Osteocyte (in vitro differentiated cells): ENCODE results near the gene SYS1. TPM values are rescaled to one million over a fixed set of nuclear protein-coding genes. Genes with fewer than 3 reads are reported as not detected.

ENCODE experiments used
- DNase-seq: peaks from one replicate; pipeline ENCODE4 v3.0.0; 2021; ENCODE audit warnings: mixed read lengths; ENCODE audit not compliant: unreplicated experiment; ENCODE audit errors: extremely low spot score
- H3K27ac Mint-ChIP-seq: one replicate; pipeline ENCODE4 v1.8.0; 2021; ENCODE audit warnings: mild to moderate bottlenecking, mixed read lengths; ENCODE audit not compliant: unreplicated experiment
- H3K27me3 Mint-ChIP-seq: one replicate; pipeline ENCODE4 v1.8.0; 2021; ENCODE audit warnings: mixed read lengths; ENCODE audit not compliant: unreplicated experiment
- H3K36me3 Mint-ChIP-seq: one replicate; pipeline ENCODE4 v1.8.0; 2021; ENCODE audit warnings: mixed read lengths; ENCODE audit not compliant: unreplicated experiment
- H3K4me1 Mint-ChIP-seq: one replicate; pipeline ENCODE4 v1.8.0; 2021; ENCODE audit warnings: mixed read lengths; ENCODE audit not compliant: unreplicated experiment
- H3K4me3 Mint-ChIP-seq: one replicate; pipeline ENCODE4 v1.8.0; 2021; ENCODE audit warnings: mild to moderate bottlenecking, moderate library complexity, mixed read lengths; ENCODE audit not compliant: unreplicated experiment
- H3K9me3 Mint-ChIP-seq: one replicate; pipeline ENCODE4 v1.8.0; 2021; ENCODE audit warnings: mixed read lengths; ENCODE audit not compliant: unreplicated experiment
- total RNA-seq: library from RNA; stranded (reverse); gene quantifications from 2 replicates; pipeline ENCODE4 v1.2.1, GENCODE V29; 2021
- TF ChIP-seq, protein P1 (sequence below): fragments of 200-600 bp; sonication (generic); IDR thresholded peaks from 2 replicates; pipeline ENCODE4 v1.5.0; 2021; ENCODE audit warnings: antibody characterized with exemption, mild to moderate bottlenecking, moderate library complexity

The SYS1 gene
- total RNA-seq, 1 donor from 2014 or later, result 23.7 TPM

DNA sequence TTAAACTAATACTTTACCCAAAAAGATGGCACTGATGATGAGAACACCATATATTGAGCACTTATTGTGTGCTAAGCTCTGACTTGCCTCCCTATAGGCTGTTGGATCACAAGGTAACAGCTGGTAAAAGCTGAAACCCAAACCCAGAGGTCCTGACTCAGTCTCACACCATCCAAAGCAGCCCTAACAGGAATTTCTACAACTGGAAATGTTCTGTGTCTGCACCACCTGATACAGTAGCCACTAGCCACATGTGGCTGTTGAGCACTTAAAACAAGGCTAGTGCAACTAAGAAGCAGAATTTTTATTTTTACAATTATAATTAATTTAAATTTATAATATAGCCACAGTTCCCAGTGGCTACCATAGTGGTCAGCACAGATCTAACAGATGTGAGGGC, 39.2 kb upstream of the SYS1 start:
- DNase-seq, result no peak
- Mint-ChIP-seq H3K27me3 (no peaks in the 10 kb centered on the region), H3K27ac (no peak overlapping the region), H3K9me3 (no peaks in the 10 kb centered on the region), H3K4me3 (no peak overlapping the region), H3K36me3 (peaks cover 4% of the 10 kb centered on the region), H3K4me1 (peaks cover 4% of the 10 kb centered on the region)
- TF ChIP-seq, protein P1, sequence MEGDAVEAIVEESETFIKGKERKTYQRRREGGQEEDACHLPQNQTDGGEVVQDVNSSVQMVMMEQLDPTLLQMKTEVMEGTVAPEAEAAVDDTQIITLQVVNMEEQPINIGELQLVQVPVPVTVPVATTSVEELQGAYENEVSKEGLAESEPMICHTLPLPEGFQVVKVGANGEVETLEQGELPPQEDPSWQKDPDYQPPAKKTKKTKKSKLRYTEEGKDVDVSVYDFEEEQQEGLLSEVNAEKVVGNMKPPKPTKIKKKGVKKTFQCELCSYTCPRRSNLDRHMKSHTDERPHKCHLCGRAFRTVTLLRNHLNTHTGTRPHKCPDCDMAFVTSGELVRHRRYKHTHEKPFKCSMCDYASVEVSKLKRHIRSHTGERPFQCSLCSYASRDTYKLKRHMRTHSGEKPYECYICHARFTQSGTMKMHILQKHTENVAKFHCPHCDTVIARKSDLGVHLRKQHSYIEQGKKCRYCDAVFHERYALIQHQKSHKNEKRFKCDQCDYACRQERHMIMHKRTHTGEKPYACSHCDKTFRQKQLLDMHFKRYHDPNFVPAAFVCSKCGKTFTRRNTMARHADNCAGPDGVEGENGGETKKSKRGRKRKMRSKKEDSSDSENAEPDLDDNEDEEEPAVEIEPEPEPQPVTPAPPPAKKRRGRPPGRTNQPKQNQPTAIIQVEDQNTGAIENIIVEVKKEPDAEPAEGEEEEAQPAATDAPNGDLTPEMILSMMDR, result no peak

DNA sequence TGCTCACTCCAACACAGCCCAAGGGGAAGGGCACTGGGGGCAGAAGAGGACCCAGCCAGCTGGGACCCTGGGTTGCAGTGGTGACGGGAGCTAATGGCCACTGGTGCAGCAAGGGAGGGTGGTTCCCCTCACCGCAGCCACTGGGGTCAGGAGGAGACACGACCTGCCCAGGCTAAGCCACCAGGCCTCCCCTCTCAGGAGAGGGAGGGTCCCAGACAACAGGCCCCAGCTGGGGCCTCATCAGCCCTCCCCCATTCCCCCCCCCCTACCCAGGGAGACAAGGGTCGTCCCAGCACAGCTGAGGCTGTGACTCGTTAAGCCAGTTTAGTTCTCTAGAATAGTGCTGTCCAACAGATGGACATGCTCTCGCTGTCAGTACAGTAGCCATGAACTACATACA, 37.6 kb upstream of the SYS1 start:
- Mint-ChIP-seq H3K4me1 (no peaks in the 10 kb centered on the region), H3K9me3 (no peaks in the 10 kb centered on the region), H3K4me3 (no peak overlapping the region), H3K36me3 (peaks cover 8% of the 10 kb centered on the region), H3K27me3 (no peaks in the 10 kb centered on the region), H3K27ac (no peak overlapping the region)
- no peak for DNase-seq
- TF ChIP-seq, protein P1, result no peak

DNA sequence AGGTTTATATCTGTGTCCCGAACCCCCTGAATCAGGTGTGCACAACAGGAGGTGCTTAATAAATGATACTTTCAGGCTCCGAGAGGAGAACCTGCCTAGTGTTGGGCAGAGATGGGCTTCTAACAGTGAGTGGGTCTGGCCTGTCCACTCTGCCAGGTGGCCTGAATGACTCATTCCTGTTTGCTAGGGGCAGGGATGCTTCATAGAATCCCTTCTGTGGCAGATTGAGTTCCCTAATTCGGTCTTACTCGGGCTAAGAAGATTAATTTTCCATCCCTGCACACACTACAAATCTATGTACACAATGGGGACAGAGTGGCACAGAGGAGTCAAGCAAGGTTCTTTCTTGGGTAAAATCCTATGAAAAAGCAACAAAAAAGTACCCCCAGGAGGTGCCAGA, 34.5 kb upstream of the SYS1 start:
- no peak for DNase-seq
- TF ChIP-seq, protein P1, result no peak
- H3K27ac Mint-ChIP-seq, result no peak overlapping the region
- H3K4me3 Mint-ChIP-seq, result no peak overlapping the region
- H3K4me1 Mint-ChIP-seq, result no peaks in the 10 kb centered on the region
- H3K36me3 Mint-ChIP-seq, result peaks cover 9% of the 10 kb centered on the region
- no peaks in the 10 kb centered on the region for H3K27me3 Mint-ChIP-seq
- no peaks in the 10 kb centered on the region for H3K9me3 Mint-ChIP-seq

DNA sequence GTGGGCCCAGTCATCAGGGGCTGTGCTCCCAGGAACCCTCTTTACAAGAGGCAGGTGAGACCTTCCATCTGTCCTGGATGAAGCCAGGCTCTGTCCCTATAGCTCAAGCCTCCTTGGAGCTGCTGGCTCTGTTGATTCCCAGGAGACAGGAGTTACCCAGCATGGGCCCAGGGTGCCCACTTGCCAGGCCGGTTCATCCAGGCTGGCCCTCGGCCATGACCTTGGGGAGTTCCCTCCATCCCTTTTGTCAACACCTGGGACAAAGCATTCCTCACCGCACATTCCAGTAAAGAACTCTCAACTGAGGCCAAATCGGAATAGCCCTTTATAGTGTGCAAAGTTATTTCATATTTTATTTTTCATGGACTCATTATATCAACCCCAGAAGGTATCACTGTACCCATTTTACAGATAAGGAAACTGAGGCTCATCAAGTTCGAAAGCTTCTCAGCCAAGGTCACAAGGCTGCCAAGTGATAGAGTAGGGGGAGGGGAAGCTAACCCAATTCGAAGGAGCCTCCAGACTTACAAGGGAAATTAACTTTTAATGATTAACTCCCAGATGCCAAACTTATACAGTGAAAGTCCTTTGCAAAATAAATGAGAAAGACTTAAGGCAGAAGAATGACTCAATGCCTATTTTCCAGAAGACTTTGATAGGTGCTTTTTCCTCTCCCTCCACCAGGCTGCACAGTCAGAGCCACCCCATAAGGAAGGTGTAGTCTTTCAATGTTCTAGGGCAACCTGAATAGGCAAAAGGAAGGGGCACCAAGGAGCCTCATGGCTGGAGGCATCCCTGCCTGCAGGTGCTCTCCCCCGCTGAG, 33.2 kb upstream of the SYS1 start:
- Mint-ChIP-seq H3K27ac (no peak overlapping the region), H3K4me3 (no peak overlapping the region), H3K36me3 (peaks cover 9% of the 10 kb centered on the region), H3K4me1 (no peaks in the 10 kb centered on the region), H3K27me3 (no peaks in the 10 kb centered on the region), H3K9me3 (no peaks in the 10 kb centered on the region)
- DNase-seq, result no peak
- TF ChIP-seq, protein P1, result no peak

DNA sequence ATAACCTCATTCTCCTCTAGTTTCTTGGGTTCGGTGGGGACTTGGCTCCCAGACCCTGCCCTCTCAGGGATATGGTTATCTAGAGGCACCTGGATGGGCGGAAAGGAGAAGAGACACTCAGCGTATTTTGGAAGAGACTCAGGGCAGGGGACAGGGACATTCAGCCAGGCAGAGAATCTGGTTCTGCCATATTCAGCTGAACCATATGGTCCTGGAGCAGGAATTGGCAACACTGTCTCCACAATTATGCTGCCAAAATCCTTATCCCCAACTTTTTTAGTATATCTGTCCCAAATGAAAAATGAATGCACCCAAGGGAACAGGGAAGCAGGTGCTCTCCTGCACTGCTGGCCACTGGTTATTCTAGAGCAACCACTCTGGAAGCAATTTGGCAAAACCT, 32.5 kb upstream of the SYS1 start:
- DNase-seq, result no peak
- no peaks in the 10 kb centered on the region for H3K27me3 Mint-ChIP-seq
- H3K4me3 Mint-ChIP-seq, result no peak overlapping the region
- peaks cover 7% of the 10 kb centered on the region for H3K36me3 Mint-ChIP-seq
- H3K4me1 Mint-ChIP-seq, result peaks cover under 1% of the 10 kb centered on the region
- TF ChIP-seq, protein P1, result no peak
- no peaks in the 10 kb centered on the region for H3K9me3 Mint-ChIP-seq
- no peak overlapping the region for H3K27ac Mint-ChIP-seq
